Bronchus fibroblast of lung (primary cell): ENCODE data around the gene LRRD1. TPM values are rescaled to one million over a fixed set of nuclear protein-coding genes. Genes with fewer than 3 reads are reported as not detected.

Source experiments
- total RNA-seq: library from RNA; depleted of rRNA; stranded (reverse); fragments of >200 nt; gene quantifications from 2 replicates; pipeline ENCODE4 v1.2.3, GENCODE V29; 2015

The LRRD1 gene
- 0.17 TPM in 1 of 2 replicates, not detected in the other for total RNA-seq

GRCh38 chr7:92178928-92179924, at the start of gene LRRD1:
Gene LRRD1, minus strand, starts transcription at chr7:92179142. Its CDS starts 13,940 bp downstream, at chr7:92165202.

GRCh38 chr7:92134271-92135051, 44.5 kb downstream of the LRRD1 start, which contains the start of gene CYP51A1:
Gene CYP51A1, minus strand, starts transcription at chr7:92134477. Its CDS starts 113 bp downstream, at chr7:92134364.

Other genes starting within 250 kb of the LRRD1 start
- 9.1 and 14.5 TPM in 2 replicates for gene AKAP9, start 238.3 kb downstream of the LRRD1 start, total RNA-seq
- gene CYP51A1, start 44.7 kb downstream of the LRRD1 start, total RNA-seq: 178 and 203 TPM in 2 replicates
- 16.0 and 18.6 TPM in 2 replicates for gene KRIT1, start 66.8 kb upstream of the LRRD1 start, total RNA-seq
- gene ANKIB1, start 66.8 kb upstream of the LRRD1 start, total RNA-seq: 16.4 and 17.1 TPM in 2 replicates